Ovary (tissue), 3 donors: Measurements from ENCODE around the gene WDR35.

ENCODE experiments used
- EP300 ChIP-seq: sonication (generic); formaldehyde crosslinking; IDR thresholded peaks from one replicate; pipeline ENCODE4 v1.6.1; 2017; ENCODE audit warnings: antibody characterized with exemption
- POLR2A ChIP-seq: fragments of 450-650 bp; IDR thresholded peaks from one replicate; pipeline ENCODE4 v1.6.1; 2017; ENCODE audit warnings: antibody characterized with exemption, mild to moderate bottlenecking, moderate library complexity
- TF ChIP-seq, protein P1 (sequence below), 3 donors: fragments of 450-650 bp in 2 of 3; fragments of 200-600 bp in 1 of 3; IDR thresholded peaks; one replicate each; pipeline versions ENCODE4 v1.5.1 to v1.8.0; 2016 to 2022; ENCODE audit warnings: antibody characterized with exemption in 3 of 3, mild to moderate bottlenecking in 1 of 3
- donor health status: DM: no; HTN: no; CAD: no.

DNA sequence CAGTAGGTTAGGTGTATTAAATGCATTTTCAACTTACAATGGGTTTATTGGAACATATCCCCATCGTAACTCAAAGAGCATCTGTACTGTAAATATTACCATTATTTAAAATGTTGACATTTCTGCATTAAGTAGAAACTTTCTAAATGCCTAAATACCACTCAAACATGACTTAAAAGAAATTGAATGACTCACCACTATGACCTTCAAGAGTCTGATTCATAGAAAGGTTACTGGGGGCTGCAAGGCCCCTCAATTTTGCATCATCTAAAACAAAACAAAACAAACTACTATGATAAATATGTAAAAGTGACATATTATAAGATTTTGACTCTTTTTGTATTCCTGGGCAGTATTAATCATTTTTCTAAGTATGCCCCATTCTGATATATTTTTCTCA lies 7.6 kb downstream of the WDR35 start:
- TF ChIP-seq EP300 (no peak), POLR2A (no peak)
- TF ChIP-seq, protein P1, sequence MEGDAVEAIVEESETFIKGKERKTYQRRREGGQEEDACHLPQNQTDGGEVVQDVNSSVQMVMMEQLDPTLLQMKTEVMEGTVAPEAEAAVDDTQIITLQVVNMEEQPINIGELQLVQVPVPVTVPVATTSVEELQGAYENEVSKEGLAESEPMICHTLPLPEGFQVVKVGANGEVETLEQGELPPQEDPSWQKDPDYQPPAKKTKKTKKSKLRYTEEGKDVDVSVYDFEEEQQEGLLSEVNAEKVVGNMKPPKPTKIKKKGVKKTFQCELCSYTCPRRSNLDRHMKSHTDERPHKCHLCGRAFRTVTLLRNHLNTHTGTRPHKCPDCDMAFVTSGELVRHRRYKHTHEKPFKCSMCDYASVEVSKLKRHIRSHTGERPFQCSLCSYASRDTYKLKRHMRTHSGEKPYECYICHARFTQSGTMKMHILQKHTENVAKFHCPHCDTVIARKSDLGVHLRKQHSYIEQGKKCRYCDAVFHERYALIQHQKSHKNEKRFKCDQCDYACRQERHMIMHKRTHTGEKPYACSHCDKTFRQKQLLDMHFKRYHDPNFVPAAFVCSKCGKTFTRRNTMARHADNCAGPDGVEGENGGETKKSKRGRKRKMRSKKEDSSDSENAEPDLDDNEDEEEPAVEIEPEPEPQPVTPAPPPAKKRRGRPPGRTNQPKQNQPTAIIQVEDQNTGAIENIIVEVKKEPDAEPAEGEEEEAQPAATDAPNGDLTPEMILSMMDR (IDR thresholded peaks at IDR 0.05): no peak
